ENCODE results near the gene CDH2.

Gene CDH2

DNA sequence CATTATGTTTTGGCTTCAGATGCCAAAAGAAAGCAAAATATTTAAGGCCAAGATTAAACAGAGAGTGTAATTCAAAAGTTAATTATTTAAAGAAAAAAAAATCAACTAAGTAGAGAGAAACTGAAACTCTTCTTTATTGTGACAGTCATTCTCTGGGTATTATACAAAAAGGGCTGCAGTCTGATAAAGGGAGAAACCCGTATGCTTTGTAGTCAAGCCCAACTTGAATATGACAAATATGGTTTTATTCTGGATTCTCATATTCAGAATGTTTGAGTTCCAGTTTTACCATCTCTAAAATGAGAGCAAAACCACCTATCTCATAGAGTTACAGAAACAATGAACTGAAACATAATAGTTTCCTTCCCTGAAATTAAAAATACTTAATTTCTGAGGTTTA, 8.2 kb downstream of the CDH2 start:
- DNase-seq (ENCODE audit: low read depth in 2 of 2), result no peak

DNA sequence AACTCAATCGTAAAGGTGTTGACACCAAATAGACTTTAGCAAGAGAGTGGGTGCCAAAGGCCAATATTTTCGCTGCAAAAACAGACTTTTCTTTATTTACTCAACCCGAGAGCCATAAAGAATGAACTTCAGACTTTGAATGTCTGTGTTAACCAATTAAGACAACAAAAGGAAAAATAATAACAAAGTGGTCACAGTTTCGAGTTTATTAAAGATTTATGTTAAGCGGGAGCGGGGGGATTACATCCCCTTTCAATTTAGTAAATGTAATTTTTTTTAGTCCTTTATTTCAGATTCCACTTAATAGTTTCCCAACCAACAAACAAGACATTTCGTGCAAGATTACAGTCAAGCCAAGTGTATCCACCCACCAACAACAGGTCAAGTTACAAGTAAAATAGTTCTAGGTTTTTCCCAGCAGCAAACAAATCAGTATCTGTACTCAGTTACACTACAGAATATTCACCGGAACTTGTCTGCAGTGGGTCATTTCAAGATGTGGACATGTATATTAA, 9.0 kb downstream of the CDH2 start:
- DNase-seq (ENCODE audit: low read depth in 2 of 2), result no peak

DNA sequence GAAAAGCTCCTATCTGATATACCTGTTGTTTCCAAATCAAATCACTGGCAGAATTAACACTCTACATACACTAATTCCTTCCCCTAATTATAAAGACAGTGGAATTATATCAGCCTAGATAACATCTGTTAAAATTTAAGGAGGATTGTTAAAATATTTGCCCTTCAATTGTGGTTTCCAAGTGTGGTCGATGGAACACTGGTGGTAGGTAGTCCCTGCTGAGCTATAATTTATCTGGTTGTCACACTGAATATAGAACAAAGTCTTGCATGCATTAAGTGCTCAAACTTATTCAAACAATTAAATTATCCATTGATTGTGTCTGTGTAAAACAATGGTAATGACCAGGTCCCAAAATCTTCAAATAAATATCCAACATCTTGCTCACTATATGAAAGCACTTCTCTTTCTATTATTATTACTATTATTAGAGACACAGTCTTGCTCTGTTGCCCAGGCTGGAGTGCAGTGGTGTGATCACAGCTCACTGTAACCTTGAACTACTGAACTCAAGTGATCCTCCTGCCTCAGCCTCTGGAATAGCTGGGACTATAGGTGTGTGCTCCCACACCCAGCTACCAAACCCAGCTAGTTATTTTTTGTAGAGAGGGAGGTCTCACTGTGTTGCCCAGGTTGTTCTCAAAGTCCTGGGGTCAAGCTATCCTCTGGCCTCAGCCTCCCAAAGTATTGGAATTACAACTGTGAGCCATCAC, 12.0 kb downstream of the CDH2 start:
- DNase-seq (ENCODE audit: low read depth in 2 of 2), result no peak

DNA sequence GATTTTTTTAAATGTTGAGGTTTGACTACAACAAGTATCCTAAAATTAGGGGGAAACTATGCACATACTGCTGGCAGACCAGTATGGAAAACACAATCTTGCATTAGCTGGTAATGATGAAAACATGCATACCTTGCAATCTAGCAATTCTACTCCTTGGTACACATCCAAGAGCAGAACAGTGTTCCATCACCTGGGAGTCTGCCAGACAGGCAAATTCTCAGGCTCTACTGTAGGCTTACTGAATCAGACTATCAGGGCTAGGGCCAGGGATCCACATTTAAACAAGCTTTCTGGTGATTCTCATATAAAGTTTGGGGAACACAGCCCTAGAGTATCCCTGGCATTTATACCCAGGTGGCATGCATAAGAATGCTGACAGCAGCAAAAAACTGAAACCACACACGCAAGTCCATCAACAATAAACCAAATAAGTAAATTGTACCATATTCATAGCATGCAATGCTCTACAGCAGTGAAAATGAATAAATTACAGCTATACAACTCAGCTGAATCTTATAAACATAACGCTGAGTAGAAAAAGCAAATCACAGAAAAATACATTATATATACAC, 13.6 kb downstream of the CDH2 start:
- no peak for DNase-seq (ENCODE audit: low read depth in 2 of 2)

DNA sequence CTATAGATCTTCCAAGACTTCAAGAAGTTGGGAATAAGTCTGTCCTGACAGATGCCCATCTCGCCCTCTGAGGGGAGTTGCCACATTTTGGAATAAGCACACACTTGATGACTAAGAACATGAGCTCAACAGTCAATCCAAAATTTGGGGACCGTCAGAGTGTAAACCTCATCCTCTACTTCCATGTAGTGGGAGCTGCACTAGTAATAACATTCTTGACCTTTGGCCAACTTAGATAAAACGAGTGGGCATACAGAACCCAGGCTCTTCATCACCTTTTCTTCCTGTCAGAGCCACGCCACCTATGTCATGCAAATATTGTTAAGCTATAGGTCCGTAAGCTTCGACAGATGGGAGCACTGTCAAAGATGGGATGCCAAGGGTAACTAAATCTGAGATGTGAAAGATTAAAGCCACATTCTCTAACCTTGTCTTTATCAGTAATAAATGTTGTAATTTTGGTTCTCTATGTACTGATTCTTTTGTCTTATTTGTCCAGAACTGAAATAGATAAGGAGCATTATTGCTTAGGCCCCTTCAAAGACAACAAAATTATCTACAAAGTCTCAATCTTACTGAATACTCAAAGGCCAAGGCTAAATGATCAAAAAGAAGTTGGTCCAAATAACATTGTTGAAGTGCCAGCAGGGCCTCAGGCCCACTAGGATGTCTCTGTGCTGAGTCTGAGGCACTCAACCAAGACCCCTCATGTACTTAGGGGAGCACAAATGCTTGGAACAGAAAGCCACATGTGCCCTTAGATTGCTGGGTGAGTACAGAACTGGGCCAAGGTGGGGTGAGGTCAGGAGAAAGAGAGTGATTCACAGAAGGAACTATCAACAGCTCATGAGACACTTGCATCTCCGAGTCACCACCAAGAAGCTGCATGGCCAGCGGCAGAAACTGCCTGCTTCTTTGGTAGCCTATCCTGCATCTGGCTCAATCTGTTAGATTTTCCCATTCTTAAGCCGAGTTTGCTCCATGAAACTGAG, 15.0 kb downstream of the CDH2 start:
- no peak for DNase-seq (ENCODE audit: low read depth in 2 of 2)

DNA sequence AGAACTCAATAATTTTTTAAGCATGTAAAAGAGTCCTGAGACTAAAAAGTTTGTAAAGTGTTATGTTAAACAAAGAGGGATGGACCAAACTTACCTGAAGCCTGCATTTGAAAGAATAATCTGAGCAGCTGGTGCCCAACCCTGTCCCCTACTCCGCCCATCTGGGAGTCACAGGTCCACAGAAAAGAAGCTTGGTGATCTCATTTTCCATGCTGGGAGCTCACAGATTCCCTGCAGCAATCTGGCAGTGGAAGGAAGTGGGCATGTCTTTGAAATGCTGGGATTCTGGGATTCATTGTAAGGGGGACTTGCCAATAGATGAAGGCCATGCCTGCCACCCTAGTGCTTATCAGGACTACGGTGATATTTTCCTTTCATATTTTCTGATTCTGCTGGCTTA, 17.9 kb downstream of the CDH2 start:
- no peak for DNase-seq (ENCODE audit: low read depth in 2 of 2)

DNA sequence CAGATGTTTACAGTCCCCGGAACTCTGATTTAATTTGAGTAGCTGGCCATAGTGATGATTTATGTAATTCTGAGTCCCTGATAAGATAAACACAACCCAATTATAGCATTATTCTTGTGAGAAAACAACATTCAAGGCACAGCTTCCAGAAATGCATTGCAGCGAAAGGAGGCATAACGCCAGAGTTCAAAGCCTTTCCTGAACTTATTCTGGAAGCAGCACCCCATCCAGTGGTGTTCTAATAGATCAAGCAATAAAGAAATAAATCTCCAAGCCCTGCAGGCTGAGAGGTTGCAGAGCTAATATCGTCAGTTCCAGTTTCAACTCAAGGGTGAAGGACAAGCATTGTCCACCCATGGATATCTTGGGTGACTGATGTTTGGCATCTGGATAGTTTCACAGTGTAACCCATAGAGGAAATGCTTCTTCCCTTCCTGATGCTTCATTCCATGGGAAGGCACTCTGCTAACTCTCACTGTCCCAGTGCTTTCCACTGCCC, 18.8 kb downstream of the CDH2 start:
- no peak for DNase-seq (ENCODE audit: low read depth in 2 of 2)

DNA sequence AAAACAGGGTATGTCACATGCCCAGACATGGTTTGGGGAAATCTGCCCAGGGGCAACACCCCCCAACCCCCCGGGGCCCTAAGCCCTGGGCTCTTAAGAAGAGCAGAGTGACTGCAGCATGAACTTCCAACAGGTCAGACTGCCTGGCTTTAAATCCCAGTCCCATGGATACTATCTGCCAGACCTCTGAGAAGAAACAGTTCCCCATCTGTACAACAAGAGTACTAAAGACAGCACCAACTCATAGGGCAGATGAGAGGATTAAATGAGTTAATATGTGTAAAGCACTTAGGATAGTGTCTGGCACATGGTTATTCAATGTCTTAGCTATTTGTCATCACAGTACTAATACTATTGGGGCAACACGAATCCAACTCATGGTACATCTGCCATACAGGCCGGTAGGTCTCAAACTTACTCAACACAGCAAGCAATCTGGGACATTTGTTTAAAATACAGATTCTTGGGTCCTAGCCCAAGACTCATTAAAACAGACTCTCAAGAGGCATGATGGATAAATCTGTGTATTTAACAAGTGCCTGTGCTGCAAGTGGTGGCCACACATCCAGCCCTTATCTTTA, 23.4 kb downstream of the CDH2 start:
- no peak for DNase-seq (ENCODE audit: low read depth in 2 of 2)

DNA sequence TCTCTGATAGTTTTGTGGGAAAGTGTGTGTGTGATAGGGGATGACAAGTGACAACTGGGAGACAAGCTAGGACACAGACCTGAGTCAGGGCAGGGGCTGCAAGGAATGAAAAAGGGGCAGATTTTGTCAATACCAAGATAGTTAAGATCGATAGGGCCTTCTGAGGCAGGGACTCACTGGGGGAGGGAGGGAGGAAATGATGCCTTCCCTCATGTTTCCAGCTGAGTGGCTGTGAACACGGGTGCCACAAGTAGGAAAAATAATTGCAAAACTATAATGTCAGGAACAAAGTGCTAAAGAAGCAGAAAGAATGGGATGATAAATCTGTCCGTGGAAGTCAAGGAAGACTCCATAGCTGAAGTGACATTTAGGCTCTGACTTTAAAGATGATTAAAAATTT, 24.2 kb downstream of the CDH2 start:
- no peak for DNase-seq (ENCODE audit: low read depth in 2 of 2)

DNA sequence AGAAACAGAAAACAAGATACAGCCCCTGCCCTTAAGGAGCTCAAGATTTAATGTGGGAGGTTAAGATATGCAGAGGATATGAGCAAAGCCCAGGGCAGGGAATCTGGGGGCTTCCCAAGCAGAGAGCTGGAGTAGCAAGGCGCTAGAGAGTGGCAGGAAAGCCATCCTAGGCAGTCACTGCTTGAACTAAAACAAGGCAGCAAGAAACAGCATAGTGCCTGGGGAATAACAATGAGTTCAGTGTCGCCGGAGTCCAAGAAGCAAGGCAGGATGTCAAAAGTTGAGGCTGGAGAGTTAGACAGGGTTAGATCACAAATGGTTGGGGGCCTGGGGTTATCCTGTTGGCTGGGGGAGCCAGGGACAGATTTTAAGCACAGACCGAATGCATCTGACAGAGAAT, 24.6 kb downstream of the CDH2 start:
- DNase-seq (ENCODE audit: low read depth in 2 of 2), result no peak

DNA sequence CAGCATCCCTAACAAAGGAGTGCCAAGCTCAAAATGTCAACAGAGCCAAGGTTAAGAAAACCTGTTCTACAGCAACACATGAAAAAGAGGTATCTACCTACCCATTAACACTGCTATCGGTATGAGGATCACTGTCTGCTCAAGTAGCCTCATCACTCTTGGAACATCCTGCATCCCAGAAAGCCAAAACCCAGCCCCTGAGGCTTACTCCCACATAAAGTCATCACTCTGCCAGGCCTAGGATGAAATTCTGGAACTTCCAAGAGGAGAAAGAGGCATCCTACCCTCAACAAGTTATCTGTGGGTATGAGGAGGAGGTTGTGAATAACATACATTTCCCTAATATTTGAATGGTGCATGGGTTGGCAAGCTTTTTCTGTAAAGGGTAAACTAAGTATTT, 25.5 kb downstream of the CDH2 start:
- no peak for DNase-seq (ENCODE audit: low read depth in 2 of 2)

DNA sequence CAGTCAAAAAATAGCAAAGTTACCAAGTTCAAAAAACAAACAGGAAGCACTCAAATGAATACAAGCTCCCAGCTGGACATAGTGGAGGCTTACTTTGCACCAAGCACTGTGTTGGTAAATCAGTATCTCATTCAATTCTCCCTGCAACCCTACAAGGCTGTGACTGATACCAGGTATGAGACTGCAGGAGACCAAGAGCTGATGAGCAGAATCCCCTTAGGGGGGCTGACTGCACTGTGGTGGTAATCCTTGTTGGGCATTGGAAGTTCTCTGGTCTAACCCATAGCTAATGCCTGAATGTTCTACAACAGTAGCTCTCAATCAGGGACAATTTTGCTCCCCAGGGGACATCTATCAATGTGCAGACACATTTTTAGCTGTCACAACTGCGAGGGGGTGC, 26.0 kb downstream of the CDH2 start:
- no peak for DNase-seq (ENCODE audit: low read depth in 2 of 2)

DNA sequence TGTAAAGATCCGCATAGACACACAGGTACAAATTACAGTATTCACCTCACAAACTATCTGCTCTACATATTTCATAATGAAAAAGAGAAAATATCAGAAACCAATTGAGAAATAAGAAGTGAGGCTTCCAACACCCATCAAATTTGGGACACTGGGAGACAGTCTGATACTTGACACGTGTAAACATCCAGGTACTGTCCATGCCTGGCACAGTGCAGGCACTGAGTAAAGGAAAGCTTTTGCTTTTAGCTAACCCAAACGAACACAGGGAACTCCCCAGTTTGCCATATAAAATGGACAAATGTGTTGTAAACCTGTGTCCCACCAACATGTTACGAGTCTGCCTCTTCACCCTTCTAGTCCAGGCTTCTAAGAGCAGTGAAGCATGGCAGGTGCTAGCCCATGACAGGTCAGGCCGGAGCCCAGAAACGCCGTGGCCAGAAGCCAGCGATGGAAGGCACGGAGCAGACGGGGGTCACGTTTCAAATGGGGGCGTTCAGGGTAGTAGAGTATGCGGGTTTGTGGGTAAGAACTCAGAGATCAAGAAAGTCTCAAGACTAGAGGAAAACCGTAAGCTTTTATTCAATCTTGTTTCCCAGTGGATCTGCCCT, 27.0 kb downstream of the CDH2 start:
- DNase-seq (ENCODE audit: low read depth in 2 of 2), result no peak

DNA sequence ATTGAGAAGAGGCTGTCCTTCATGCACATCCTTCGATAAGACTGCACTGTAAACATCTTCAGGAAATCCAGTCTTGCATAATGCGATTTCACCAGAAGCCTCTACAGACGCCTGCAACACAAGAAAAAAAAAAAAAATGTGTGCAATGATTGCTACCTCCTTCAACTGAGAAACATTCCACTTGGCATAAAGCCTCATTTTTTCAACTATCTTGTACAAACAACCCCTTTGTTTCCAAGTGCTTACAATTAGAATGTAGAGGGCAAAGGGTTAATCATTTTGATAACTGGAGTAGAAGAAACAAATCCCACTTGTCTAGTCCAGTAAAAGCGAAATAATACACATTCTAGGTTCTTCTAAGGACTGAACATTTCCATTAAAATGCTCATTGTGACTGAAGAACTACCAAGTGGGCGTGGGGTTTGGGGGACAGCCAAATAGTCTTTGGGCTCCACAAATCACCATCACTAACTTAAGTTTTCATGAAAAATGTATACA, 29.2 kb downstream of the CDH2 start:
- no peak for DNase-seq (ENCODE audit: low read depth in 2 of 2)

DNA sequence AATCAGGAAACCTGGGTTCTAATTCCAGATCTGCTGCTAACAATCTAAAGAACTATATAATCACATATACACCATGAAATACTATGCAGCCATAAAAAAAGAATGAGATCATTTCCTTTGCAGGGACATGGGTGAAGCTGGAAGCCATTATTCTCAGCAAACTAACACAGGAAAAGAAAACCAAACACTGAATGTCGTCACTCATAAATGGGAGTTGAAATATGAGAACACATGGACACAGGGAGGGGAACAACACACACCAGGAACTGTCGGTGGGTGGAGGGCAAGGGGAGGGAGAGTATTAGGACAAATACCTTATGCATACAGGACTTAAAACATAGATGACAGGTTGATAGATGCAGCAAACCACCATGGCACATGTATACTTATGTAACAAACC, 33.2 kb downstream of the CDH2 start:
- no peak for DNase-seq (ENCODE audit: low read depth in 2 of 2)

DNA sequence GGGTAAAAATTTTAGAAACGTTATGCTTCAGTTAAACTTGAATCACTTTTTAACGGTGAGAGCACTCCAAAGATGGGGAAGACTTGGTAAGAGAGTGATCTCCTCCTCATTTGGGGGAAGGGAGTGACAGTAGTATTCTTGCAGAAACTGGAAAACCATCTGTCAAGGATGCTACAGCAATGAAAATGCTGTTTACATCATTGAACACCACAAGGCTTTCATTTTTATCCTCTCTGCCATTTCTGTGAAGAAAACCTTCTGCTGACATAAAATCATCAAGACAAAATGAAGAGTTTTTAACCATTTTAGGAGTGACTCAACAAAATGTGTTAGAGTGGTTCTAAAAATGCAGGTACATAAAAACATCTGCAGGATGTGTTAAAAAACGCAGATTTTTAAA, 38.1 kb downstream of the CDH2 start:
- DNase-seq (ENCODE audit: low read depth in 2 of 2), result no peak

DNA sequence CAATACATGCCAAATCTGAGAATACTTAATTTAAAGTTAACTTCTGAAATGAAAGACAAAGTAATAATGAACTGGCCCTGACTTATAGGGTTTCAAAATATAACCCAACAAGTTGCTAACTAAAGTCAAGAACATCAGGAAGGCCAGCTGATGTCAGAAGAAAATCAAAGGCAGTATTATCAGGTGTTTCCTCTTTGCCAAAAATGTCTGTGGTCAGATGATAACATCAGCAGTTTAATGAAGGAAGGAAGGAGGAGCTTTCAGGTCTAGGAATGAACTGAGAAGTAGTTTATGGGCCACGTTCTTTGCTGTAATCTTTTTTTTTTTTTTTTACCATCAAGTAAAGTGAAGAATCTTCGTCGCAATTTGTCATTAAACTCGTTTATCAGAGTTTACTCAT, 40.9 kb downstream of the CDH2 start:
- DNase-seq (ENCODE audit: low read depth in 2 of 2), result no peak

DNA sequence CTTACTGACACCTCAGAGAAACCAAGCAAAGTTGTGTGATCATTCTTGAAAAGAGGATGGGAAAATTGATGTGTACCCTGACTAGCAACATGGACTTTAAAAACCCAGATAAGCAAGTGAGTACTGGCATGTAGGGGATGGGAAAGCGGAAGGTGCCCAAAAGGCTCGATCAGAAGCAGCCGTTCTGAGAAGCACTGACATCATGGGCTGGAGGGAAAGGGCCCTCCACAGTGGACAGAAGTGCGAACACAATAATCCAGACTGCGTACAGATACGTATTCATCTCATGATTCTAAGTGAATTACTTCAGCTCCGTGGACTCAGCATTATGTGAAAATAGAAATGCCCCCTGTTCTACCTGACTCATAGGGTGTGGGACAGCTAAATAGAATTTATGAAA, 42.2 kb downstream of the CDH2 start:
- no peak for DNase-seq (ENCODE audit: low read depth in 2 of 2)

DNA sequence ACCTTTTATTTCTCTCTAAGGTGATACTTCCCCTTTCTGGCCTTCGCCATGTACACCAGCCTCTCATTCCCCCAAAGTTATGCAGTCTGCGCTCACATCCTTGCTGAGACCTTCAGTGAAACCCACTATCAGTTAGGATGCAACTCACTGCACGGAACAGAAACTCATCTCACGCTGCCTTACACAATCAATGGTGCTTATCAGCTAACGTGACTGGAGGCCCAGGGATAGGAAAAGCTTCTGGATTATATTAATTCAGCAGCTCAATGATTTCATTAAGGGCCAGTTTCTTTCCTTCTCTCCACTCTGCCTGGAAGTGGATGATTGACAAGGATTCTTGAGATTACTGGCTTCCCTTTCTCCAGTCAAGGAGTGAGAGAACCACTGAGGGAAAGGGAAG, 44.8 kb downstream of the CDH2 start:
- no peak for DNase-seq (ENCODE audit: low read depth in 2 of 2)

DNA sequence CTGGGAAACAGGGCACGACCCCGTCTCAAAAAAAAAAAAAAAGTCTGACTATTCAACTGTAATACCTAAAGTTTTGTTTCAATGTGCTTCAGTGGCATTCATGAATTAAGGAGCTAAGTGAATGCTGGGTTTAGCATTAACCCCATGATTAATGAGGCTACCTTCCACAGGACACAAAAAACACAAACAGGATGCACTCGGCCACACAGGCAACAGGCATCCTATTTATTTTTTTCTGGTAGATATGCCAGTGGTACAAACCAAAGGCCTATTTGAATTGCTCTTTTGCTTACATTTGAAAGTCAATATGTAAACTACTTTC, 48.3 kb downstream of the CDH2 start:
- no peak for DNase-seq (ENCODE audit: low read depth in 2 of 2)
